A673 (cell line): ENCODE data around the gene CBX5.

Experiments used
- CTCF ChIP-seq: fragments of 300-800, 200-600 bp; sonication (generic); conservative IDR thresholded peaks from 2 replicates; pipeline ENCODE4 v1.5.1; 2017; ENCODE audit warnings: low read depth, mild to moderate bottlenecking, antibody characterized with exemption, low read length, moderate library complexity, mixed read lengths
- EZH2 ChIP-seq: fragments of 200-600 bp; sonication (generic); IDR thresholded peaks from 2 replicates; pipeline ENCODE4 v1.6.1; 2017; ENCODE audit warnings: borderline replicate concordance, low read depth, mild to moderate bottlenecking, mixed read lengths, antibody characterized with exemption, low read length; ENCODE audit not compliant: poor library complexity, severe bottlenecking

- TF ChIP-seq CTCF: no peak
- no peak for TF ChIP-seq EZH2
Measured at GRCh38 chr12:54321363-54321762, 41.4 kb upstream of the CBX5 start.
